ENCODE measurements around the gene PTPN3. TPM values are rescaled to one million over a fixed set of nuclear protein-coding genes. Genes with fewer than 3 reads are reported as not detected.

Gene PTPN3
- total RNA-seq, 1 experiment from 2014 or later = 0.20 TPM

DNA sequence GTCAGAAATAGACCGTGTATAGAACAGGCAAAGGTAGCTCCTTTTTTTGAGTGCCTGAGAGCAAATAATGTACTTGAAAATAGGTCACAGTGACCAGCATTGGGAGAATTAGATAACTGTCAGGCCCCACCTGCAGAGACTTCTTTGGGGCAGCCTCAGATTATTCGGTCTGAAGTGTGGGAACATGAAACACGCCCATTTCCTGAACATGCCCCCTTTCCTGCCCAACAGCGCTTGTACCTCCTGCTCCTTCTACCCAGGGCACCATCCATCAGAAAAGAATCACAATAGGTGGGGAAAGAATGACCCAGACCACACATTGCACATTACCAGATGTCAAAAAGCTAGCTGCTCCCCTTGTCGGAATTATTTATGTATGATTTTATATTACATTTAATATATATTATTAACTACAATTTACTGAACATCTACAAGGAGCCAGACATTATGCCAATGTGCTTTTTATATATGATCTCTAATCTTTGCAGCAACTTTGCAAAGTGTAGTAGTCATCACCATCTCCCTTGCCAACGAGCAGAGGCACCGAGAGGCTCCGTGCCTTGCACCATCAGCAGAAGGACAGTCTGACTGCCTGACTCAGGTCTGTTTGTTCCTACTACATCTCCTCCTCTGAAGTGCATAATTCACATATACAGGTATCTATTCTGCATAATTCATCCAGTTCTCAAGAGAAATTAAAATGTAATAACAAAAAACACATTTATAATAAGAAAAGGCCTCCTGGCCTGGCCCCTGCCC lies 39.5 kb downstream of the PTPN3 start:
- in situ Hi-C loops (cut with HindIII; ENCODE audit: low sequenced_read_pairs) = no loop called here
- no peak for DNase-seq (ENCODE audit: low spot score)

DNA sequence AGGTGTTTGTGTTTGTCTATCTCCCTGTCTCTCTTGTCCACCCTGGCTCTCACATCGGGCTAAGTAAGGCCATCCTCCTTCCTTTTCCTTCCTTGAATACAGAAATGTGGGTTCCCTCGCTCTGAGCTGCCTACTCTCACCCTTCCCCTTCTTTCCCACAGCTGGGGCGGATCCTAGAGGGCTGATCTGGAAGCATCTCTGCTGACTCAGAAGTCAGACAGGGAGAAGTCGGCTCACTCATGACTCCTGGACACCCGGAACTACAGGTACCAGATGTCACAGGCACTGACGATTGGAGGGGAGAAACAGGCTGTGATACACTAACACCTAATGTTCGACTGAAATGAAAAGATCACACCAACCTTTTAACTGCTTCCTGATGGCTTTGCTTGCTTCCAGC lies 41.3 kb downstream of the PTPN3 start:
- DNase-seq (ENCODE audit: low spot score) = no peak
- in situ Hi-C loops (cut with HindIII; ENCODE audit: low sequenced_read_pairs) = no loop called here

DNA sequence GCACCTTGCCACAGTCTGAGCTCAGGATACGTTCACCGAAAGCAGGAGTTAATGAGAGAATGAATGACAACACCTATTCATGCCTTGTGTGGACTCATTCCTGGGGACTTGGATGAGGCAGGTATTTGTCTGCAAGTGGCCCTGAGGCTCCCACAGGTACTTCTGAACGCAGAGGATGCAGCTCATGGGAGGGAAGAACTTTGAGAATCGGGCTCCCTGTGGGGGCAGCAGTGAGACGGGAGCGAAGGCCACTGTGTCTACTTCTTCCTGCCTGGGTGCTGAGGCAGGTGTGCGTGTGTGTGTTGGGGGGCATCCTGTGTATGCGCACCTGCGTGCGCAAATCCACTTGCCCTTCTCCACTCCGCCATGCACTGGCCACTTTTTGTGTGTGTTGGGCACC lies 42.2 kb downstream of the PTPN3 start:
- DNase-seq (ENCODE audit: low spot score) = no peak
- in situ Hi-C loops (cut with HindIII; ENCODE audit: low sequenced_read_pairs) = no loop called here

GRCh38 chr9:109455391-109455790 lies 42.7 kb downstream of the PTPN3 start:
- no peak for DNase-seq (ENCODE audit: low spot score)
- in situ Hi-C loops (cut with HindIII; ENCODE audit: low sequenced_read_pairs) = no loop called here

DNA sequence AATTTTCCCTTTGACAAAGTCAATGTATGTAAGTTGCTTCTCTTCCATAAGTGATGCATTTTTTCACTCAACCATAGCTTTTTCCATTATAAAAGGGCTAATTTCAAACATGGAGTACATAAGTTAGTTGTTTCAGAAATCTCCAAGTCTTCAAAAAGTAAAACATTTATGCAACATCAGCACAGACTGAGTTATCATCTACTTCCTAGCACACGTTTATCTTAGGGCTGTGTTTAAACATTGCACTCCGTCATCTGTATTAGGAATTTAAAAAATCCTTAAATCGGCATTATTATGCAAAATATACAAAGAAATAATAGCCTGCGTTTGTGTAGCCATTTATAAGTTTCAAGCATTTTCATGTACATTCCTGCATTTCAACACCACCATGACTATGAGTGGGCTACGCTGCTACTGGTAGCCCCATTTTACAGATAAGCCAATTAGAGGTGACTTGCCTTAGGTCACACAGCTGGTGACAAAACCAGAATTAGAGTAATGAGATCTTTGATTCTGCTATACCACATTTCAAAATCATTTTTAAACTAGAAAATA lies 43.4 kb downstream of the PTPN3 start:
- in situ Hi-C loops (cut with HindIII; ENCODE audit: low sequenced_read_pairs) = no loop called here
- DNase-seq (ENCODE audit: low spot score) = no peak

DNA sequence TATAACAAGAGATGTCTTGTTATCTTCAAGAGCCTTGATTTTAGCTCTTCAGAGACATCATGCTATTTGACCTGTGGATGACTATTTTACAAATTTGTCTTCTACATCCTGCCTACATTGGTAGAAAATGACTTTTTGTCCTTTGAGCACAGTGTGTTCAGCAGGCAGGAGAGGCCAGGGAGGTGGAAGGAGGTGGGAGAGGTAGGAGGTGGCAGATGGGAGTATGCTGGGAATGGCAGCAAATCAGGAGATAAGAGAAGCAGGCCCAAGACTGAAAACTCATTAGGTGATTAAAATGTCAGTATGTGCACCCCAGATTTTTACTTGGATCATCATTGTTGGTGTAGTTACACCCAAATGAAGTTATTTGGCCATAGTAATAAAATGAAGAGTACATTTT lies 44.1 kb downstream of the PTPN3 start:
- no peak for DNase-seq (ENCODE audit: low spot score)
- in situ Hi-C loops (cut with HindIII; ENCODE audit: low sequenced_read_pairs) = no loop called here

- no peak for DNase-seq (ENCODE audit: low spot score)
- in situ Hi-C loops (cut with HindIII; ENCODE audit: low sequenced_read_pairs) = no loop called here
Measured at GRCh38 chr9:109453210-109453842, 44.8 kb downstream of the PTPN3 start.

DNA sequence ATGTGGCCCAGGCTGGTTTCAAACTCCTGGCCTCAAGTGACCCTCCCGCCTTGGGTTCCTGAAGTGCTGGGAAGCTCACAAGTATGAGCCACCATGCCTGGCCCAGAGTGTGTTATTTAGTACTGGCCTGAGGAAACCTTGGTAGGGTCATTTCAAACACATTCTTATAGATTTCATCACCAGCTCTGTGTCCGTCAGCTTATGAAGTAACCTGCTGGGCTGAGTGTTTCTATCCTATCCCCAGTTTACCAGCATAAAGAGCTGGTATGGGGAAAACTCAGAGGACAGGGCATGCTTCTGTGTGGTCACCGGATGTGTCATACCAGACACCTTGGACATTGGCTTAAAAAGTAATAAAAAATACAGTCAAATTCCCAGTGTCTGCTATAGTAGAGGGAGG lies 45.3 kb downstream of the PTPN3 start:
- in situ Hi-C loops (cut with HindIII; ENCODE audit: low sequenced_read_pairs) = no loop called here

DNA sequence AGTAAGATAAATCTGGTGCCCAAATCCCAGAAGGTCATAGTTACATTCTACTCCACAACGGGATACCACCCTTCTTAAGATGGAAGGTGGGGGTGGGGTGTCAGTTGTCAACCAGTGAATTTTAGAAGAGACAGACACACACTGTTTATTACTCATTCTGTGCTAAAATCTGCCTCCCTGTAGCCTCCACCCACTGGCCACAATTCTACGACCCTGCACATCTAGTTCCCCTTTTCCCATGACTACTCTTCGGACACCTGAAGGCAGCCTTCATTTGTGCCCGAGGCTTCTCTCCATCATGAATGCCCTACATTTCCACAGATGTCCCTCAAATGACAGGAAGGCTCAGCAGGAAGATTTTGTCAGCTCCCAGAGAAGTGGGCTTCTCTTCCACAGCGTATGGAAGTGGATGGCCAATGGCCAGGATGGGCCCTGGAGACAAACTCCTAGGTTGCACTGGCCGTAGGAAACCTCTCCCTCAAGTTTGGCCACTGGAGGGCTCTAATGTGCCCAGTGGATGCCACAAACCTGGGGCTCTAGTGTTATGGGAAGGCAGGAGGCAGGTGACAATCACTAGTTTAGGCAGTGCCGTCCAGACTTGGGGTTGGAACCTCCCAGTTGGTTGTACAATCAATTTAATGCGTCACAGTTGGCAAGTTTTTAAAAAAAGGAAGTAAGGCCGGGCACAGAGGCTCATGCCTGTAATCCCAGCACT lies 46.6 kb downstream of the PTPN3 start:
- in situ Hi-C loops (cut with HindIII; ENCODE audit: low sequenced_read_pairs) = no loop called here
- no peak for DNase-seq (ENCODE audit: low spot score)

More for the DNA sequence above, 45.3 kb downstream of the PTPN3 start:
- DNase-seq (ENCODE audit: low spot score) = no peak

- no peak for DNase-seq (ENCODE audit: low spot score)
- in situ Hi-C loops (cut with HindIII; ENCODE audit: low sequenced_read_pairs) = no loop called here
Measured at GRCh38 chr9:109450346-109450745, 47.8 kb downstream of the PTPN3 start.

DNA sequence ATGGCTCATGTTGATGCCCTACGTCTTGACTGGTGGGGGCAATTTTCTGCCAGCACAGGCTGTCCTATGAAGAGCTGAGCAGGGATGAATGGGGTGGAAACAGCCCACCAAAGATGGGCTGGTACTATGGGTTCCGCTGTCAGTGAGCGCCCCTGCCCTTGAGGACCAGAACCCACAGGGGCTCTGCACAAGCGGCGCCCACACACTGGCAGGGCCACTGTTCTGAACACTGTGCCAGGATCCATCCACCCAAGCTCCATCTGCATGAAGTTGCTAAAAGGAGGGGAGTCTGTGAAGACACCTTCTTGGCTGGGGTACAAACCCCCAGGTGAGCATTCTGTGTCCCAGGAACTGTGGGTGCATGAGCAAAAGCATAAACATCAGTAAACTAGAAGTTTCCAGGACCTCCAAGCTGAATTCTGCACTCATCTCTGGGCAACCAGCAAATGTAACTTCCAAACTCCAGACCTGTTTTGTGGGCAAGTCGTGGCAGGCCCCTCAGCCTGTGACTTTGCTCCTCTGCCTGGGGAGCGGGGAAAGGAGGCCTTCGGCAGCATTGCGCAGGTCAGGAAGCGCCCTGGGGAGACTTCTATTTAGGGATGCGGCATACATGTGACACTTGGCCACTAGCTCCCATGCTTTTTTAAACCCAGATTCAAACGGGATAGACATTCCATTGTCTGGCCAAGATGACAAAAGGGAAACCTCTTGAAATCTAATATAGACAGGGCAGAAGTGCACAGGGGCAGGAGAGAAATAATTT lies 48.9 kb downstream of the PTPN3 start:
- in situ Hi-C loops (cut with HindIII; ENCODE audit: low sequenced_read_pairs) = no loop called here
- DNase-seq (ENCODE audit: low spot score) = peak; percentile 20

GRCh38 chr9:109448223-109448622 lies 49.9 kb downstream of the PTPN3 start:
- in situ Hi-C loops (cut with HindIII; ENCODE audit: low sequenced_read_pairs) = no loop called here
- no peak for DNase-seq (ENCODE audit: low spot score)

DNA sequence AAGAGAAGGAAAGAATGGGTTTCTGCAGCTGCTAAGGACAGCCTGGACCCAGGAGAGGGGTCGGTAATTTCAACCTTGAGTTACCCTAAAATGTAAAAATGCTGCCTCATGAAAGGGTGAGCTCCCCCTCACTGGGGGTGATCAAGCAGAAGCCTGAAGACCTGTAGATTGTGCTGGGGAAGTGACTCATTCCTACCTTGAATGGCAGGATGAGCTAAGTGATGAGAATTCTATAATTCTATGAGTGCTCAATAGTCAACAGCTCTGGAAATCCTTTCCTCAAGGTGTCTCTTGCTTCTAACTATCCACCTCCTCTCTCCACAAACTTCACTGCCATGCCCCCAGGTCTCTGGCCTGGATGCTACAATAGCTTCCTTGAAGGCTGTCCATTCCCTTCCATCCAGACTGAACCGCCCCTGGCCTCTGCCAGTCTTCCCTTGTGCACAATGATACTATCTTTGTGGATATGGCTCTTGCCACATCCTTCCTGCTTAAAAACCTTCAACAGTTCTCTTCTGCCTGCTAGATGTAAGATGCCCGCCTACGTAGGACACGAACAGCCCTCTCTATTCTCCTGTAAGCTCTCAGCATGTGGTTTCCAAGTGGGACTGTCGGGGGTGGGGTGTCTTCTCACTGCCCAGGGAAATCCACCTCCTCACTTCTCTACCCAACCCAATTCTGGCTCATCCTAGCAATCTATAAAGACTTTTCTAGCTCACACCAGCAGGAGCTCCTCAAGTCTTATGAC lies 50.6 kb downstream of the PTPN3 start:
- in situ Hi-C loops (cut with HindIII; ENCODE audit: low sequenced_read_pairs) = no loop called here
- DNase-seq (ENCODE audit: low spot score) = no peak

- no peak for DNase-seq (ENCODE audit: low spot score)
- in situ Hi-C loops (cut with HindIII; ENCODE audit: low sequenced_read_pairs) = no loop called here
Measured at GRCh38 chr9:109444771-109445320, 53.3 kb downstream of the PTPN3 start.

DNA sequence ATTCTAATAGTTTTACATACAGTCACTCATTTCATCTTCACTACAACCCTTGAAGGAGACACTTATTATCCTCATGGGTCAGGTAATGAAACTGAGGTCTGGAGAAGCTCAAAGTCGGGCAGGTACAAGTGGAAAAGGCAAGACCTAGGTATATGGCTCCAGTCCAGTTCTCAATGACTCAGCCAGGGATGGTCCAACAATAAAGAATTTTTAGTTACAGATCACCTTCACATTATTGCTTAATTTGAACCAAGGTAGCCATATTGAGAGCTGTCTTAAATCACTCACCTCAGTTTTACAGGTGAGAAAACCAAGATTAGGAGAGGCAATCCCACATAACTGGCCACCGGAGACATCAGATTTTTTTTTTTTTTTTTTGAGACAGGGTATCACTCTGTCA lies 55.4 kb downstream of the PTPN3 start:
- in situ Hi-C loops (cut with HindIII; ENCODE audit: low sequenced_read_pairs) = no loop called here
- no peak for DNase-seq (ENCODE audit: low spot score)

DNA sequence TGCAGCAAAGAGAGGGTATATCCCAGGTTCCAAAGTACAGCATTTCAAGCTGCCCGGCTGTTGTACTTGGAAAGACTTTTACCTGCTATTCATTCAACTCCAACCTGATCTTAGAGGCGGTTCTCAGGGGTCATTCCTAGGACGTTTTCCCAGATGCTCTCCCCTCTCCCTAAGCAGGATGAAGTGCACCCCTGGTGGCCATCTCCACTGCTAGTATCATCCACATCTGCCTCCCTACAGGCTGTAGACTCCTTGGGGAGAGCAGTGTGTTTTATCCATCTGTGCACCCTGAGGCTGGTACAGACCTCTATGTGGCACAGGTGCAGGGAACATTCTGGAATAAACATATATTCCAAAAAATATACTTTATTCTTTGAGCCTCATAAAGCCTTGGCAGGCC lies 56.8 kb downstream of the PTPN3 start:
- no peak for DNase-seq (ENCODE audit: low spot score)
- in situ Hi-C loops (cut with HindIII; ENCODE audit: low sequenced_read_pairs) = no loop called here

GRCh38 chr9:109440797-109441287 lies 57.3 kb downstream of the PTPN3 start:
- peak; percentile 21 for DNase-seq (ENCODE audit: low spot score)
- in situ Hi-C loops (cut with HindIII; ENCODE audit: low sequenced_read_pairs) = no loop called here

DNA sequence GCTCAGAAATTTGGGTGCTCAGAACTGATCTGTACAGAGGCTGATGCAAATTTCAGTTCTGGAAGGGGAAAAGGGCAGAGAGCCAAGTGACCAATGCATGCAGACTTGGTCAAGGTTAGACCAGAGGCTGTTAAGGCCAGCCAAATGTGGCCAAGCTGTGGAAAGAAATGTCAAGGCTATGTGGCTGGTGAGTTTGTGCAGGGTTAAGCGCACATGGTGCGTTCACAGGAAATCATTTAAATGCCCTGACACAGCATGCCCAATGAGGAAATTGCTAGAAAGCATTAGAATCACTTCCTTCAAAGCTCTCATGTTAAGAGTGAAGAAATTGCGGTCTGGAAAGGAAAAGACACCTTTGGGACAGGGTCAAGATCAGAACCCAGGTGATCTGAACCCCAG lies 58.0 kb downstream of the PTPN3 start:
- in situ Hi-C loops (cut with HindIII; ENCODE audit: low sequenced_read_pairs) = no loop called here

More for the DNA sequence above, 58.0 kb downstream of the PTPN3 start:
- DNase-seq (ENCODE audit: low spot score) = no peak

All from G401 (cell line).